ENCODE data around the gene ADAMTSL1.

ADAMTSL1 gene

GRCh38 chr9:18447131-18447530 lies 26.8 kb upstream of the ADAMTSL1 start:
- TF ChIP-seq FOXA1 (IDR thresholded peaks at IDR 0.05): no peak
- TF ChIP-seq L3MBTL2 (conservative IDR thresholded peaks at IDR 0.05): no peak
- no peak for TF ChIP-seq ZNF384 (IDR thresholded peaks at IDR 0.05)
- no peak for TF ChIP-seq TARDBP (IDR thresholded peaks at IDR 0.05)
- TF ChIP-seq ELF4 (IDR thresholded peaks at IDR 0.05): no peak
- no peak for TF ChIP-seq FOXK2 (IDR thresholded peaks at IDR 0.05)
- TF ChIP-seq BHLHE40 (IDR thresholded peaks at IDR 0.05; ENCODE audit: borderline replicate concordance): no peak
- no peak for TF ChIP-seq PKNOX1 (IDR thresholded peaks at IDR 0.05)
- no peak for TF ChIP-seq LEF1 (IDR thresholded peaks at IDR 0.05; ENCODE audit: borderline replicate concordance)
- no peak for TF ChIP-seq ARNT (IDR thresholded peaks at IDR 0.05)
- no peak for TF ChIP-seq HDGF (IDR thresholded peaks at IDR 0.05; ENCODE audit: borderline replicate concordance)
- no peak for TF ChIP-seq SP1 (IDR thresholded peaks at IDR 0.05)
- no peak for TF ChIP-seq NFRKB (IDR thresholded peaks at IDR 0.05)
- ChIA-PET POLR2A (interaction anchor here (1.0 kb wide), 1 partner anchor 9 kb away, joined by 3 read pairs; no protein-coding TSS in a partner anchor), CTCF (no interaction called here)
- no peak for DNase-seq (ENCODE audit: extremely low spot score)

GRCh38 chr9:18447541-18447940 lies 26.4 kb upstream of the ADAMTSL1 start:
- ChIA-PET POLR2A (interaction anchor here (1.0 kb wide), 1 partner anchor 9 kb away, joined by 3 read pairs; no protein-coding TSS in a partner anchor), CTCF (no interaction called here)
- no peak for TF ChIP-seq FOXA1 (IDR thresholded peaks at IDR 0.05)
- no peak for TF ChIP-seq SP1 (IDR thresholded peaks at IDR 0.05)
- no peak for TF ChIP-seq LEF1 (IDR thresholded peaks at IDR 0.05; ENCODE audit: borderline replicate concordance)
- TF ChIP-seq PKNOX1 (IDR thresholded peaks at IDR 0.05): no peak
- no peak for TF ChIP-seq CTBP1 (IDR thresholded peaks at IDR 0.05; ENCODE audit: borderline replicate concordance)
- TF ChIP-seq ARNT (IDR thresholded peaks at IDR 0.05): no peak
- no peak for TF ChIP-seq ELF4 (IDR thresholded peaks at IDR 0.05)
- no peak for TF ChIP-seq L3MBTL2 (conservative IDR thresholded peaks at IDR 0.05)
- TF ChIP-seq FOXM1 (IDR thresholded peaks at IDR 0.05; ENCODE audit: borderline replicate concordance): no peak
- TF ChIP-seq BHLHE40 (IDR thresholded peaks at IDR 0.05; ENCODE audit: borderline replicate concordance): no peak
- TF ChIP-seq TARDBP (IDR thresholded peaks at IDR 0.05): no peak
- no peak for TF ChIP-seq NFRKB (IDR thresholded peaks at IDR 0.05)
- no peak for TF ChIP-seq HDGF (IDR thresholded peaks at IDR 0.05; ENCODE audit: borderline replicate concordance)
- no peak for TF ChIP-seq ZNF384 (IDR thresholded peaks at IDR 0.05)
- no peak for TF ChIP-seq SUZ12 (IDR thresholded peaks at IDR 0.05)
- TF ChIP-seq FOXK2 (IDR thresholded peaks at IDR 0.05): no peak
- DNase-seq (ENCODE audit: extremely low spot score): no peak

GRCh38 chr9:18448101-18448500 lies 25.9 kb upstream of the ADAMTSL1 start:
- TF ChIP-seq FOXA1 (IDR thresholded peaks at IDR 0.05): no peak
- TF ChIP-seq PKNOX1 (IDR thresholded peaks at IDR 0.05): no peak
- TF ChIP-seq HDGF (IDR thresholded peaks at IDR 0.05; ENCODE audit: borderline replicate concordance): no peak
- TF ChIP-seq L3MBTL2 (conservative IDR thresholded peaks at IDR 0.05): no peak
- TF ChIP-seq SUZ12 (IDR thresholded peaks at IDR 0.05): no peak
- TF ChIP-seq TARDBP (IDR thresholded peaks at IDR 0.05): no peak
- no peak for TF ChIP-seq ELF4 (IDR thresholded peaks at IDR 0.05)
- no peak for TF ChIP-seq BHLHE40 (IDR thresholded peaks at IDR 0.05; ENCODE audit: borderline replicate concordance)
- no peak for TF ChIP-seq FOXM1 (IDR thresholded peaks at IDR 0.05; ENCODE audit: borderline replicate concordance)
- no peak for TF ChIP-seq SP1 (IDR thresholded peaks at IDR 0.05)
- TF ChIP-seq CTBP1 (IDR thresholded peaks at IDR 0.05; ENCODE audit: borderline replicate concordance): no peak
- no peak for TF ChIP-seq FOXK2 (IDR thresholded peaks at IDR 0.05)
- no peak for TF ChIP-seq ZNF384 (IDR thresholded peaks at IDR 0.05)
- no peak for TF ChIP-seq NFRKB (IDR thresholded peaks at IDR 0.05)
- no peak for TF ChIP-seq ARNT (IDR thresholded peaks at IDR 0.05)
- TF ChIP-seq LEF1 (IDR thresholded peaks at IDR 0.05; ENCODE audit: borderline replicate concordance): no peak
- ChIA-PET POLR2A (interaction anchor here (1.0 kb wide), 1 partner anchor 10 kb away, joined by 3 read pairs; no protein-coding TSS in a partner anchor), CTCF (interaction anchor here (0.6 kb wide), 1 partner anchor 725 kb away, joined by 3 read pairs; no protein-coding TSS in a partner anchor)
- DNase-seq (ENCODE audit: extremely low spot score): no peak

GRCh38 chr9:18451406-18451805 lies 22.5 kb upstream of the ADAMTSL1 start:
- no peak for TF ChIP-seq BHLHE40 (IDR thresholded peaks at IDR 0.05; ENCODE audit: borderline replicate concordance)
- no peak for TF ChIP-seq NFRKB (IDR thresholded peaks at IDR 0.05)
- TF ChIP-seq HDGF (IDR thresholded peaks at IDR 0.05; ENCODE audit: borderline replicate concordance): no peak
- TF ChIP-seq SUZ12 (IDR thresholded peaks at IDR 0.05): no peak
- TF ChIP-seq CTBP1 (IDR thresholded peaks at IDR 0.05; ENCODE audit: borderline replicate concordance): no peak
- TF ChIP-seq SP1 (IDR thresholded peaks at IDR 0.05): no peak
- TF ChIP-seq ARNT (IDR thresholded peaks at IDR 0.05): no peak
- no peak for TF ChIP-seq LEF1 (IDR thresholded peaks at IDR 0.05; ENCODE audit: borderline replicate concordance)
- TF ChIP-seq PKNOX1 (IDR thresholded peaks at IDR 0.05): no peak
- TF ChIP-seq FOXK2 (IDR thresholded peaks at IDR 0.05): no peak
- no peak for TF ChIP-seq FOXM1 (IDR thresholded peaks at IDR 0.05; ENCODE audit: borderline replicate concordance)
- TF ChIP-seq FOXA1 (IDR thresholded peaks at IDR 0.05): no peak
- TF ChIP-seq TARDBP (IDR thresholded peaks at IDR 0.05): no peak
- TF ChIP-seq ZNF384 (IDR thresholded peaks at IDR 0.05): no peak
- TF ChIP-seq ELF4 (IDR thresholded peaks at IDR 0.05): no peak
- TF ChIP-seq L3MBTL2 (conservative IDR thresholded peaks at IDR 0.05): no peak
- ChIA-PET CTCF (no interaction called here), POLR2A (no interaction called here)
- DNase-seq (ENCODE audit: extremely low spot score): no peak

- DNase-seq (ENCODE audit: extremely low spot score): no peak
- TF ChIP-seq CTBP1 (IDR thresholded peaks at IDR 0.05; ENCODE audit: borderline replicate concordance): no peak
- no peak for TF ChIP-seq FOXA1 (IDR thresholded peaks at IDR 0.05)
- no peak for TF ChIP-seq HDGF (IDR thresholded peaks at IDR 0.05; ENCODE audit: borderline replicate concordance)
- POLR2A ChIA-PET: no interaction called here
- CTCF ChIA-PET: no interaction called here
These were observed 21.7 kb upstream of the ADAMTSL1 start for GRCh38 chr9:18452276-18452675.

Measured in HEK293T (cell line).